ENCODE measurements around the gene SLX4IP. TPM values are rescaled to one million over a fixed set of nuclear protein-coding genes. Genes with fewer than 3 reads are reported as not detected.
A peak's percentile ranks its signal among the peaks of the same experiment; 100 is the strongest.

The SLX4IP gene
- total and polyA plus RNA-seq, 2 of the 13 experiments (the other 11 are each of a cell fraction or from before 2014, with no cell fraction given): 3.6 to 7.3 TPM

GRCh38 chr20:10511509-10512251, 76.6 kb downstream of the SLX4IP start (continued):
- TF ChIP-seq ARID4A (CRISPR knock-in tag; IDR thresholded peaks at IDR 0.05; ENCODE audit: borderline replicate concordance) (peak; percentile 64; the same call in 1 of the 2 replicates), ZXDC (CRISPR knock-in tag; IDR thresholded peaks at IDR 0.05) (no peak), KMT2B (CRISPR knock-in tag; IDR thresholded peaks at IDR 0.05) (no peak; the same call in 1 of the 2 replicates), THAP8 (CRISPR knock-in tag; IDR thresholded peaks at IDR 0.05; ENCODE audit: borderline replicate concordance) (no peak), MAF1 (CRISPR knock-in tag; IDR thresholded peaks at IDR 0.05; ENCODE audit: borderline replicate concordance) (no peak), YEATS4 (CRISPR knock-in tag; IDR thresholded peaks at IDR 0.05; ENCODE audit: borderline replicate concordance) (no peak), HINFP (CRISPR knock-in tag; IDR thresholded peaks at IDR 0.05; ENCODE audit: low read depth) (no peak), SALL2 (CRISPR knock-in tag; IDR thresholded peaks at IDR 0.05) (no peak), ZSCAN29 (CRISPR knock-in tag; conservative IDR thresholded peaks at IDR 0.05) (no peak), ZSCAN5A (CRISPR knock-in tag; IDR thresholded peaks at IDR 0.05; ENCODE audit: borderline replicate concordance) (no peak), ZNF234 (CRISPR knock-in tag; conservative IDR thresholded peaks at IDR 0.05) (no peak), CREM (IDR thresholded peaks at IDR 0.05) (no peak), CREM (CRISPR knock-in tag; IDR thresholded peaks at IDR 0.05) (no peak), ZNF251 (CRISPR knock-in tag; IDR thresholded peaks at IDR 0.05) (no peak), POGK (CRISPR knock-in tag; conservative IDR thresholded peaks at IDR 0.05) (no peak), SRSF4 (IDR thresholded peaks at IDR 0.05; ENCODE audit: low read depth, low read length, poor library complexity, severe bottlenecking) (no peak)
